ENCODE data around the gene SIDT2. TPM values are rescaled to one million over a fixed set of nuclear protein-coding genes. Genes with fewer than 3 reads are reported as not detected.
A peak's percentile ranks its signal among the peaks of the same experiment; 100 is the strongest.

SIDT2 gene
- total RNA-seq, 4 donors from 2014 or later = 31.8 to 54.5 (median 42.3) TPM

DNA sequence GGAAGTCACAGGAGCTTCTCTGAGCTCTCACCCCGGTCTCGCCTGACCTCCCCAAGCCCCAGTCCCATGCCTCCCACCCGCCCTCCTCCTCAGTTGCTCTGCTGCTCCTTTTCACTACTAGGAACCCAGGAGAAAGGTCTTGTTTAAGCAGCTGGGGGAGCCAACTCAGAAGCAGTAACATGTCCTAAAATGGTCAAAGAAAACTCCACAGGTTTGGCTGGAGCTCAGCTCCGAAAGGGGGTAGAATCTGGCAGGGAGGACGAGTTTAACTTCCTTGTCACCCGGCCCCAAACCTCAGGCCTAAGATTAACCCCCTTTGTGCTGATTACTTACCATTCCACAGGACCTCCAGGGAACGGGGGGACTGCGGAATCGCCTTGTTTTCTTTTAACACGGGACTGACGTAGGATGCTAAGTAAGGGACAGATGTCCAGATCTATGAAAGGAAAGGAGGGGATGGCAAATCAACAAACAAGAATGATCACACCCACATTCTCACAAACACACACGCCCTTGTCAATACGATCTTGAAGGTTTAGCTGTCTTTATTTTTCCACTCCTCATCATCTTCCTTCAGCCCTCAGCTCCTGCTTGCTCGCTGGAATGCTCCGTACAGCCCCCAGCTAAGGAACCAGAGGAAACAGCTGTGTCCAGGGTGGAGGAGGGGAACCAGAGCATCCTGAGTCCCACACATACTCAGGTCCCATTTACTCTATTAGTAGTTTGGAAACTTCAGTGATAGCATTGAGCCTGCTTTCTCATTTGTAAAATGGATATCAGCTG, 39.8 kb downstream of the SIDT2 start:
- 79% methylated on average over 15 of the region's 15 CpGs for WGBS, 2 donors
- Histone ChIP-seq H3K9me3 (no peaks in the 10 kb centered on the region), H3K4me1 (peaks cover 10 to 41% of the 10 kb centered on the region in 2 donors), H3K27me3 (no peaks in the 10 kb centered on the region), H3K36me3 (peaks cover 22 to 42% of the 10 kb centered on the region in 2 donors), H3K4me3 (replicated peaks in 1 of 3) (no peak overlapping the region), H3K27ac (peak overlapping the region; percentile 36 to 82 (median 69))
- no peak for TF ChIP-seq CTCF (IDR thresholded peaks at IDR 0.05)
- no peak for TF ChIP-seq POLR2A (IDR thresholded peaks at IDR 0.05)
- intact Hi-C loops (cut with DNase I) = no loop called here
- DNase-seq = no peak

DNA sequence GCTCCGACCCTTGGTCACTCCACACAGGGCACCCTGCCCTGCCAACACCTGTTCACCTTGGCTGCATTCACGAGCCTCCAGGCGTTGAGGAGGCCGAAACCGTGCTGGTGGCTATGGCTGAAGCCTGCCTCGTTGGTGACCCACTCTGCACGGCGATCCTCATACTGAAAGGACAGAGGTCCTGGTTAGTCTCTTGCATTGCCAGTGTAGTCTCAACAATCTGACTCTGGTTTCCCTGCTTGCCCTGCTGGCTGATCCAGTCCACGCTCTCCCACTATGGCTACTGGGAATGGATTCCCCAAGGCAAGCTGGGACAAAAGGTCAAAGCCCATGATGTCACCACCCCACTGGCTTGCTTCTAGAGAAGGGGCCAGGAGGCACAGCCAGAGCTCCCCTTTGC, 40.5 kb downstream of the SIDT2 start:
- DNase-seq = no peak
- Histone ChIP-seq H3K27ac (peak overlapping the region in 2 of 3 donors; percentile 69 to 82), H3K36me3 (peaks cover 27 to 43% of the 10 kb centered on the region in 2 donors), H3K4me1 (peaks cover 10 to 41% of the 10 kb centered on the region in 2 donors), H3K4me3 (replicated peaks in 1 of 3) (no peak overlapping the region), H3K9me3 (no peaks in the 10 kb centered on the region), H3K27me3 (no peaks in the 10 kb centered on the region)
- intact Hi-C loops (cut with DNase I) = no loop called here
- TF ChIP-seq POLR2A (IDR thresholded peaks at IDR 0.05) (no peak), CTCF (IDR thresholded peaks at IDR 0.05) (no peak)
- 90 to 93% methylated on average over 6 to 9 of the region's 9 CpGs for WGBS, 2 donors

DNA sequence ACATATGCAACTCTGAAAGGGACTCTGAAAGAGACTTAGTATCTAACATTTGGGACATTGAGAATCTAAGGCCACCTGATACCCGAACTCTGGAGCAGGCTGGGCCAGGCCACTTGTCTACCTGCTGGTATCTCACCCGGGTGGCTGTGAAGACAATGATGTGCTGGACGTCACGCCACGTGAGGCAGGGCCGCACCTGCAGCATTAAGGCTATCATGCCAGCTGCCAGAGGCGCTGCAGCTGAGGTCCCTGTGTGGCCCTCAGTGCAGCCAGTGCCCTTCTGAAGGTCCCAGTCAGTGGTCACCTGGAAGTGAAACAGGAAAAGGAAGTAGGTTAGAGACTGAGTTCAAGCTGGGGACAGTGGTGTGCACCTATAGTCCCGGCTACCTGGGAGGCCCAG, 40.9 kb downstream of the SIDT2 start:
- intact Hi-C loops (cut with DNase I) = no loop called here
- WGBS, 2 donors = 94 to 95% methylated on average over 8 of the region's 8 CpGs
- DNase-seq = no peak

DNA sequence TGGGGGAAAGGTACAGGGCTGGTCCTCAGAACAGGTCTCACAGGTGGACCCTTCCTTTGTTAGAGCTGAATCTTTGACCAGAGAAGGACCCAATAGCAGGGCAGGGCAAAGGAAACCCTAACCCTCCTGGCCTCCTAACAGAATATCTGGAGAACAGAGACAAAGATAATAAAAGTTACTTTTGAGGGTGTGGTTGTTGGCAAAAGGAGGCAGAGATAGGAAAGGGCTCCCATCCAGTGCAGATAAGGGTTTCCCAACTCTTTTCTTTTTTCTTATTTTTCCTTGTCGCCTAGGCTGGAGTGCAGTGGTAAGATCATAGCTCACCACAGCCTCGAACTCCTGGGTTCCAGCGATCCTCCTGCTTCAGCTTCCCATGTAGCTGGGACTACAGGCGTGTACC, 41.5 kb downstream of the SIDT2 start:
- Histone ChIP-seq H3K36me3 (peaks cover 23 to 40% of the 10 kb centered on the region in 2 donors), H3K27me3 (no peaks in the 10 kb centered on the region), H3K4me1 (peaks cover 10 to 41% of the 10 kb centered on the region in 2 donors), H3K9me3 (no peaks in the 10 kb centered on the region), H3K27ac (peak overlapping the region; percentile 67 to 83 (median 82)), H3K4me3 (replicated peaks in 1 of 3) (no peak overlapping the region)
- TF ChIP-seq CTCF (IDR thresholded peaks at IDR 0.05) (no peak), POLR2A (IDR thresholded peaks at IDR 0.05) (no peak)
- intact Hi-C loops (cut with DNase I) = loop anchor here (10.0 kb wide), 1 partner anchor 75 kb away; the partner anchor contains the start of gene PAFAH1B2
- DNase-seq = no peak
- WGBS, 2 donors = 90 to 91% methylated on average over 4 of the region's 4 CpGs

More for the DNA sequence above, 40.9 kb downstream of the SIDT2 start:
- H3K27ac ChIP-seq = peak overlapping the region; percentile 22 to 82 (median 69)
- H3K4me1 ChIP-seq = peaks cover 10 to 41% of the 10 kb centered on the region in 2 donors
- H3K27me3 ChIP-seq = no peaks in the 10 kb centered on the region
- no peaks in the 10 kb centered on the region for H3K9me3 ChIP-seq
- TF ChIP-seq CTCF (IDR thresholded peaks at IDR 0.05) (no peak), POLR2A (IDR thresholded peaks at IDR 0.05) (no peak)
- H3K4me3 ChIP-seq (replicated peaks in 1 of 3) = no peak overlapping the region
- peaks cover 26 to 42% of the 10 kb centered on the region in 2 donors for H3K36me3 ChIP-seq

DNA sequence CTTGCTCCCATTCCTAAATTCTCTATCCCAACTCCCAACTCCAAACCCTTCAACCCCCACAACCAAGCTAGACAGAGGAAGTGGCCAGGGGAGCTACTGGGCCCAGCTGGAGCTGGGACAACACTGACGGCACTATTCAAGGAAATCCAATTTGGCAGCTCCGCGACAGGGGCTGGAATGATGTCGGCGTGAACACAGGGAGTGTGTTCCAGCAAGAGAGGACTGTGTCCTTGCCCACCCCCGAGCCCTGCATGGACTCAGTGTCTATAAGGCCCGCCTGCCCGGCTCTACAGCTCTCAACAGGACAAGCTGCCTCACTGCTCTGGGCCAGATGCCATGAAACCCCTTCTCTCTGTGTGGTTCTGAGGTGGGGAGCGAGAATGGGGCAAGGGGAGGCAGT, 42.0 kb downstream of the SIDT2 start:
- no peaks in the 10 kb centered on the region for H3K27me3 ChIP-seq
- peak overlapping the region; percentile 67 to 83 (median 82) for H3K27ac ChIP-seq
- no peaks in the 10 kb centered on the region for H3K9me3 ChIP-seq
- no peak overlapping the region for H3K4me3 ChIP-seq (replicated peaks in 1 of 3)
- TF ChIP-seq POLR2A (IDR thresholded peaks at IDR 0.05) = no peak
- no peak for TF ChIP-seq CTCF (IDR thresholded peaks at IDR 0.05)
- intact Hi-C loops (cut with DNase I) = loop anchor here (10.0 kb wide), 1 partner anchor 76 kb away; the partner anchor contains the start of gene PAFAH1B2
- H3K4me1 ChIP-seq = peaks cover 10 to 41% of the 10 kb centered on the region in 2 donors
- peaks cover 27 to 44% of the 10 kb centered on the region in 2 donors for H3K36me3 ChIP-seq
- peak; percentile 31 to 48 for DNase-seq
- WGBS, 2 donors = 57 to 59% methylated on average over 9 of the region's 9 CpGs
